ENCODE data around the gene ATOSA. TPM values are rescaled to one million over a fixed set of nuclear protein-coding genes. Genes with fewer than 3 reads are reported as not detected.

Gene ATOSA
- total RNA-seq, 1 experiment from 2014 or later = 13.2 TPM

- TF ChIP-seq ARID4B (CRISPR knock-in tag; IDR thresholded peaks at IDR 0.05; ENCODE audit: borderline replicate concordance) = no peak
- no peak for TF ChIP-seq RELA (CRISPR knock-in tag; IDR thresholded peaks at IDR 0.05; ENCODE audit: borderline replicate concordance)
- no peak for TF ChIP-seq E2F1 (CRISPR knock-in tag; IDR thresholded peaks at IDR 0.05)
- no peak for TF ChIP-seq CREB1 (CRISPR knock-in tag; IDR thresholded peaks at IDR 0.05)
- TF ChIP-seq KAT7 (CRISPR knock-in tag; IDR thresholded peaks at IDR 0.05; ENCODE audit: borderline replicate concordance) = no peak
- TF ChIP-seq CBFB (CRISPR knock-in tag; IDR thresholded peaks at IDR 0.05; ENCODE audit: low read depth) = no peak
- no peak for TF ChIP-seq MLX (CRISPR knock-in tag; IDR thresholded peaks at IDR 0.05)
- no peak for TF ChIP-seq ZNF425 (CRISPR knock-in tag; conservative IDR thresholded peaks at IDR 0.05)
- no peak for TF ChIP-seq NFATC4 (CRISPR knock-in tag; IDR thresholded peaks at IDR 0.05)
Observed at GRCh38 chr15:52715411-52715810, 36.2 kb upstream of the ATOSA start (continued).

- Mint-ChIP-seq H3K4me3 (no peak overlapping the region), H3K27ac (peak overlapping the region; percentile 38; the same call in 1 of the 2 replicates), H3K27me3 (ENCODE audit: low read depth) (no peaks in the 10 kb centered on the region), H3K36me3 (no peaks in the 10 kb centered on the region), H3K9me3 (no peaks in the 10 kb centered on the region), H3K4me1 (peaks cover 12% of the 10 kb centered on the region)
- ATAC-seq (no peak), DNase-seq (ENCODE audit: low spot score) (no peak)
- ChIA-PET CTCF (no interaction called here), POLR2A (no interaction called here)
- TF ChIP-seq ESRRA (CRISPR knock-in tag; IDR thresholded peaks at IDR 0.05; ENCODE audit: borderline replicate concordance) = no peak
- TF ChIP-seq IRF1 (CRISPR knock-in tag; IDR thresholded peaks at IDR 0.05) = no peak
- no peak for TF ChIP-seq FOXP1 (CRISPR knock-in tag; IDR thresholded peaks at IDR 0.05; ENCODE audit: borderline replicate concordance)
- TF ChIP-seq PRDM15 (CRISPR knock-in tag; IDR thresholded peaks at IDR 0.05) = no peak
- no peak for TF ChIP-seq ETV6 (CRISPR knock-in tag; IDR thresholded peaks at IDR 0.05)
- no peak for TF ChIP-seq STAT6 (CRISPR knock-in tag; conservative IDR thresholded peaks at IDR 0.05; ENCODE audit: low read depth)
- TF ChIP-seq NFATC4 (CRISPR knock-in tag; IDR thresholded peaks at IDR 0.05) = no peak
- TF ChIP-seq SMAD4 (CRISPR knock-in tag; IDR thresholded peaks at IDR 0.05) = no peak
- TF ChIP-seq RELA (CRISPR knock-in tag; IDR thresholded peaks at IDR 0.05; ENCODE audit: borderline replicate concordance) = no peak
- no peak for TF ChIP-seq TP53 (CRISPR knock-in tag; IDR thresholded peaks at IDR 0.05)
- no peak for TF ChIP-seq HMGXB4 (CRISPR knock-in tag; IDR thresholded peaks at IDR 0.05)
Observed at GRCh38 chr15:52714968-52715367, 35.8 kb upstream of the ATOSA start.
